Panc1 (cell line): ENCODE results near the gene MRPL51. TPM values are rescaled to one million over a fixed set of nuclear protein-coding genes. Genes with fewer than 3 reads are reported as not detected.

Experiments used
- ATAC-seq: fragments of 200-7000 bp; cut with Tn5 transposase; 2 replicates; pipeline ENCODE4 v1.9.1; 2020; ENCODE audit warnings: mild to moderate bottlenecking, moderate library complexity
- BruUV-seq: library from RNA; stranded (reverse); fragments of 400-500 nt; replicated peaks from 2 replicates; lab custom pipeline; 2021; lab: Mats Ljungman, UMichigan
- CTCF ChIA-PET: fragments of 300-600 bp; sonication (Branson Sonifier 250); formaldehyde crosslinking; loops from one replicate; lab custom pipeline; 2022; ENCODE audit warnings: antibody characterized with exemption; lab: Charles Lee
- POLR2A ChIA-PET: fragments of 300-600 bp; sonication (Branson Sonifier 250); formaldehyde crosslinking; loops from one replicate; lab custom pipeline; 2022; ENCODE audit warnings: antibody characterized with exemption; lab: Charles Lee
- DNase-seq: peaks from one replicate; pipeline ENCODE4 v3.0.0-alpha.2; 2010; ENCODE audit warnings: low read depth, low spot score
- H3K27ac ChIP-seq: 2 replicates; pipeline ENCODE4 v1.5.1; 2011; ENCODE audit warnings: mild to moderate bottlenecking, low read length, inconsistent platforms
- H3K27me3 ChIP-seq: fragments of 200-500 bp; sonication (Bioruptor generic); 2 replicates; pipeline ENCODE4 v1.6.0; 2014; ENCODE audit warnings: low read length, inconsistent platforms; ENCODE audit not compliant: control insufficient read depth, insufficient read depth
- H3K36me3 ChIP-seq: fragments of 200-500 bp; sonication (Bioruptor generic); 2 replicates; pipeline ENCODE4 v1.5.1; 2014; ENCODE audit warnings: inconsistent platforms, mild to moderate bottlenecking, low read length, moderate library complexity; ENCODE audit not compliant: control insufficient read depth, insufficient read depth
- H3K4me1 ChIP-seq: 2 replicates; pipeline ENCODE4 v1.5.1; 2011; ENCODE audit warnings: inconsistent platforms, mild to moderate bottlenecking, low read length, moderate library complexity; ENCODE audit not compliant: control insufficient read depth, insufficient read depth
- H3K4me3 ChIP-seq, 2 experiments: 2 replicates each; pipeline ENCODE4 v1.5.1; 2011 to 2012; ENCODE audit warnings: low read depth in 2 of 2, low read length in 2 of 2, mild to moderate bottlenecking in 2 of 2, inconsistent platforms in 1 of 2, moderate library complexity in 1 of 2
- H3K9me3 ChIP-seq: fragments of 200-500 bp; sonication (Bioruptor generic); 2 replicates; pipeline ENCODE4 v1.5.1; 2014; ENCODE audit warnings: low read depth, mild to moderate bottlenecking, inconsistent platforms, low read length, moderate library complexity; ENCODE audit not compliant: control insufficient read depth, insufficient read depth
- POLR2AphosphoS5 ChIP-seq: IDR thresholded peaks from 2 replicates; pipeline ENCODE4 v1.6.1; 2012; ENCODE audit warnings: mild to moderate bottlenecking, low read depth, low read length, moderate library complexity
- SIN3A ChIP-seq: IDR thresholded peaks from 2 replicates; pipeline ENCODE4 v1.6.1; 2012; ENCODE audit warnings: low read depth, mild to moderate bottlenecking, low read length, moderate library complexity, borderline replicate concordance; ENCODE audit not compliant: insufficient read depth
- TCF7L2 ChIP-seq: IDR thresholded peaks from 2 replicates; pipeline ENCODE4 v1.6.1; 2011; ENCODE audit warnings: mild to moderate bottlenecking, low read depth, low read length, inconsistent platforms
- in situ Hi-C: cut with HindIII; loops from 2 replicates; pipeline ENCODE4 v1.10.0; 2016; ENCODE audit warnings: low sequenced_read_pairs, low pct_unique_long_range_greater_than_20kb
- intact Hi-C: fragments of 100-400 bp; cut with micrococcal nuclease; formaldehyde crosslinking; loops from one replicate; pipeline ENCODE4 v1.10.0; 2022; ENCODE audit not compliant: unreplicated experiment
- total RNA-seq: library from RNA; stranded (reverse); gene quantifications from one replicate; pipeline ENCODE4 v1.2.1, GENCODE V29; 2021; ENCODE audit not compliant: unreplicated experiment
- TF ChIP-seq, protein P1 (sequence below), 2 experiments: IDR thresholded peaks; 2 replicates each; pipeline ENCODE4 v1.6.1; 2011 to 2012; ENCODE audit warnings: low read depth in 2 of 2, control low read depth in 1 of 2, low read length in 1 of 2, mild to moderate bottlenecking in 1 of 2, moderate library complexity in 1 of 2; ENCODE audit not compliant: insufficient read depth in 1 of 2
- TF ChIP-seq, protein P2 (sequence below): fragments of 450-650 bp; IDR thresholded peaks from 2 replicates; pipeline ENCODE4 v1.5.1; 2017; ENCODE audit warnings: mild to moderate bottlenecking

MRPL51 gene
- total RNA-seq, 1 experiment from 2014 or later: 194 TPM

DNA sequence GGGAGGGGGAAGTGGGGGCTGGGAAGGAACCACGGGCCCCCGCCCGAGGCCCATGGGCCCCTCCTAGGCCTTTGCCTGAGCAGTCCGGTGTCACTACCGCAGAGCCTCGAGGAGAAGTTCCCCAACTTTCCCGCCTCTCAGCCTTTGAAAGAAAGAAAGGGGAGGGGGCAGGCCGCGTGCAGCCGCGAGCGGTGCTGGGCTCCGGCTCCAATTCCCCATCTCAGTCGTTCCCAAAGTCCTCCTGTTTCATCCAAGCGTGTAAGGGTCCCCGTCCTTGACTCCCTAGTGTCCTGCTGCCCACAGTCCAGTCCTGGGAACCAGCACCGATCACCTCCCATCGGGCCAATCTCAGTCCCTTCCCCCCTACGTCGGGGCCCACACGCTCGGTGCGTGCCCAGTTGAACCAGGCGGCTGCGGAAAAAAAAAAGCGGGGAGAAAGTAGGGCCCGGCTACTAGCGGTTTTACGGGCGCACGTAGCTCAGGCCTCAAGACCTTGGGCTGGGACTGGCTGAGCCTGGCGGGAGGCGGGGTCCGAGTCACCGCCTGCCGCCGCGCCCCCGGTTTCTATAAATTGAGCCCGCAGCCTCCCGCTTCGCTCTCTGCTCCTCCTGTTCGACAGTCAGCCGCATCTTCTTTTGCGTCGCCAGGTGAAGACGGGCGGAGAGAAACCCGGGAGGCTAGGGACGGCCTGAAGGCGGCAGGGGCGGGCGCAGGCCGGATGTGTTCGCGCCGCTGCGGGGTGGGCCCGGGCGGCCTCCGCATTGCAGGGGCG, 41.0 kb upstream of the MRPL51 start, which contains the start of gene GAPDH:
TSS of gene GAPDH (plus strand) at position 595 of the 772 bp plus-strand sequence. CDS start 316 bp downstream, outside the sequence.
- BruUV-seq: TSS peak; percentile 93
- DNase-seq: peak; percentile 75

GRCh38 chr12:6533653-6533922, 40.5 kb upstream of the MRPL51 start:
- H3K36me3 ChIP-seq: peaks cover 11% of the 10 kb centered on the region
- intact Hi-C loops: no loop called here
- peak; percentile 42; the same call in 1 of the 2 replicates for ATAC-seq
- POLR2A ChIA-PET: interaction anchor here (0.5 to 0.7 kb wide), 7 partner anchors 40 to 372 kb away, joined by 4 to 16 read pairs (median 8); partner anchors contain the start of gene MRPL51
- BruUV-seq: no TSS peak
- no peaks in the 10 kb centered on the region for H3K27me3 ChIP-seq
- DNase-seq: no peak
- peaks cover 38% of the 10 kb centered on the region for H3K4me1 ChIP-seq
- peak overlapping the region; percentile 95 for H3K27ac ChIP-seq
- TF ChIP-seq, protein P1, sequence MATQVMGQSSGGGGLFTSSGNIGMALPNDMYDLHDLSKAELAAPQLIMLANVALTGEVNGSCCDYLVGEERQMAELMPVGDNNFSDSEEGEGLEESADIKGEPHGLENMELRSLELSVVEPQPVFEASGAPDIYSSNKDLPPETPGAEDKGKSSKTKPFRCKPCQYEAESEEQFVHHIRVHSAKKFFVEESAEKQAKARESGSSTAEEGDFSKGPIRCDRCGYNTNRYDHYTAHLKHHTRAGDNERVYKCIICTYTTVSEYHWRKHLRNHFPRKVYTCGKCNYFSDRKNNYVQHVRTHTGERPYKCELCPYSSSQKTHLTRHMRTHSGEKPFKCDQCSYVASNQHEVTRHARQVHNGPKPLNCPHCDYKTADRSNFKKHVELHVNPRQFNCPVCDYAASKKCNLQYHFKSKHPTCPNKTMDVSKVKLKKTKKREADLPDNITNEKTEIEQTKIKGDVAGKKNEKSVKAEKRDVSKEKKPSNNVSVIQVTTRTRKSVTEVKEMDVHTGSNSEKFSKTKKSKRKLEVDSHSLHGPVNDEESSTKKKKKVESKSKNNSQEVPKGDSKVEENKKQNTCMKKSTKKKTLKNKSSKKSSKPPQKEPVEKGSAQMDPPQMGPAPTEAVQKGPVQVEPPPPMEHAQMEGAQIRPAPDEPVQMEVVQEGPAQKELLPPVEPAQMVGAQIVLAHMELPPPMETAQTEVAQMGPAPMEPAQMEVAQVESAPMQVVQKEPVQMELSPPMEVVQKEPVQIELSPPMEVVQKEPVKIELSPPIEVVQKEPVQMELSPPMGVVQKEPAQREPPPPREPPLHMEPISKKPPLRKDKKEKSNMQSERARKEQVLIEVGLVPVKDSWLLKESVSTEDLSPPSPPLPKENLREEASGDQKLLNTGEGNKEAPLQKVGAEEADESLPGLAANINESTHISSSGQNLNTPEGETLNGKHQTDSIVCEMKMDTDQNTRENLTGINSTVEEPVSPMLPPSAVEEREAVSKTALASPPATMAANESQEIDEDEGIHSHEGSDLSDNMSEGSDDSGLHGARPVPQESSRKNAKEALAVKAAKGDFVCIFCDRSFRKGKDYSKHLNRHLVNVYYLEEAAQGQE (IDR thresholded peaks at IDR 0.05; ENCODE audit: insufficient read depth in 1 of 2, low read depth in 2 of 2, low read length in 1 of 2): no peak
- no peak for TF ChIP-seq POLR2AphosphoS5
- no peak for TF ChIP-seq TCF7L2
- no peak for TF ChIP-seq SIN3A
- TF ChIP-seq, protein P2, sequence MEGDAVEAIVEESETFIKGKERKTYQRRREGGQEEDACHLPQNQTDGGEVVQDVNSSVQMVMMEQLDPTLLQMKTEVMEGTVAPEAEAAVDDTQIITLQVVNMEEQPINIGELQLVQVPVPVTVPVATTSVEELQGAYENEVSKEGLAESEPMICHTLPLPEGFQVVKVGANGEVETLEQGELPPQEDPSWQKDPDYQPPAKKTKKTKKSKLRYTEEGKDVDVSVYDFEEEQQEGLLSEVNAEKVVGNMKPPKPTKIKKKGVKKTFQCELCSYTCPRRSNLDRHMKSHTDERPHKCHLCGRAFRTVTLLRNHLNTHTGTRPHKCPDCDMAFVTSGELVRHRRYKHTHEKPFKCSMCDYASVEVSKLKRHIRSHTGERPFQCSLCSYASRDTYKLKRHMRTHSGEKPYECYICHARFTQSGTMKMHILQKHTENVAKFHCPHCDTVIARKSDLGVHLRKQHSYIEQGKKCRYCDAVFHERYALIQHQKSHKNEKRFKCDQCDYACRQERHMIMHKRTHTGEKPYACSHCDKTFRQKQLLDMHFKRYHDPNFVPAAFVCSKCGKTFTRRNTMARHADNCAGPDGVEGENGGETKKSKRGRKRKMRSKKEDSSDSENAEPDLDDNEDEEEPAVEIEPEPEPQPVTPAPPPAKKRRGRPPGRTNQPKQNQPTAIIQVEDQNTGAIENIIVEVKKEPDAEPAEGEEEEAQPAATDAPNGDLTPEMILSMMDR: no peak
- H3K9me3 ChIP-seq: no peaks in the 10 kb centered on the region
- CTCF ChIA-PET: no interaction called here
- in situ Hi-C loops: no loop called here
- peak overlapping the region; percentile 66 to 86 for H3K4me3 ChIP-seq

More for the DNA sequence above, 41.0 kb upstream of the MRPL51 start, which contains the start of gene GAPDH:
- intact Hi-C loops (no loop called here), in situ Hi-C loops (no loop called here)
- Histone ChIP-seq H3K4me3 (peak within 1 kb of the TSS; percentile 77 to 86), H3K36me3 (peaks cover 11% of the 10 kb centered on the region), H3K4me1 (peaks cover 44% of the 10 kb centered on the region), H3K9me3 (no peaks in the 10 kb centered on the region), H3K27me3 (no peaks in the 10 kb centered on the region), H3K27ac (peak within 1 kb of the TSS; percentile 95)
- ChIA-PET CTCF (no interaction called here), POLR2A (interaction anchor here (0.5 to 0.9 kb wide), 14 partner anchors 24 to 371 kb away, joined by 3 to 16 read pairs (median 6); partner anchors contain the start of genes MRPL51 and SPSB2)
- ATAC-seq: peak; percentile 62
- TF ChIP-seq, protein P2: no peak
- TF ChIP-seq SIN3A (peak; percentile 94), TCF7L2 (peak; percentile 46; the same call in 1 of the 2 replicates), POLR2AphosphoS5 (peak; percentile 99)
- TF ChIP-seq, protein P1 (IDR thresholded peaks at IDR 0.05; ENCODE audit: insufficient read depth in 1 of 2, low read depth in 2 of 2, low read length in 1 of 2): no peak
